Epithelial cell of umbilical artery (primary cell): ENCODE data around the gene PPP2R5E. TPM values are rescaled to one million over a fixed set of nuclear protein-coding genes. Genes with fewer than 3 reads are reported as not detected.

Experiments
- total RNA-seq: library from RNA; depleted of rRNA; stranded (reverse); fragments of >200 nt; gene quantifications from 2 replicates; pipeline ENCODE4 v1.2.3, GENCODE V29; 2014

PPP2R5E gene
- total RNA-seq: 14.6 and 15.6 TPM in 2 replicates

GRCh38 chr14:63543000-63543825, at the start of gene PPP2R5E:
Gene PPP2R5E, minus strand, starts transcription at chr14:63543377. Its CDS starts 3,692 bp downstream, at chr14:63539685.

Other genes with a start within 250 kb of the PPP2R5E start
- not detected in 2 replicates for gene GPHB5, start 224.4 kb downstream of the PPP2R5E start, total RNA-seq
- gene WDR89, start 98.5 kb upstream of the PPP2R5E start, total RNA-seq: 13.3 and 25.5 TPM in 2 replicates
- gene SGPP1, start 184.7 kb upstream of the PPP2R5E start, total RNA-seq: 10.1 and 15.5 TPM in 2 replicates